GDM1 (cell line): Measurements from ENCODE around the gene CST9.
"Not testable (repeated sequence)": the region's sequence is repeated elsewhere in the genome, so short reads cannot be mapped to it uniquely, and the experiment has no call there.

Experiments
- DNase-seq: peaks from one replicate; lab custom pipeline; 2025; lab: John Stamatoyannopoulos, UW

CST9 gene

DNA sequence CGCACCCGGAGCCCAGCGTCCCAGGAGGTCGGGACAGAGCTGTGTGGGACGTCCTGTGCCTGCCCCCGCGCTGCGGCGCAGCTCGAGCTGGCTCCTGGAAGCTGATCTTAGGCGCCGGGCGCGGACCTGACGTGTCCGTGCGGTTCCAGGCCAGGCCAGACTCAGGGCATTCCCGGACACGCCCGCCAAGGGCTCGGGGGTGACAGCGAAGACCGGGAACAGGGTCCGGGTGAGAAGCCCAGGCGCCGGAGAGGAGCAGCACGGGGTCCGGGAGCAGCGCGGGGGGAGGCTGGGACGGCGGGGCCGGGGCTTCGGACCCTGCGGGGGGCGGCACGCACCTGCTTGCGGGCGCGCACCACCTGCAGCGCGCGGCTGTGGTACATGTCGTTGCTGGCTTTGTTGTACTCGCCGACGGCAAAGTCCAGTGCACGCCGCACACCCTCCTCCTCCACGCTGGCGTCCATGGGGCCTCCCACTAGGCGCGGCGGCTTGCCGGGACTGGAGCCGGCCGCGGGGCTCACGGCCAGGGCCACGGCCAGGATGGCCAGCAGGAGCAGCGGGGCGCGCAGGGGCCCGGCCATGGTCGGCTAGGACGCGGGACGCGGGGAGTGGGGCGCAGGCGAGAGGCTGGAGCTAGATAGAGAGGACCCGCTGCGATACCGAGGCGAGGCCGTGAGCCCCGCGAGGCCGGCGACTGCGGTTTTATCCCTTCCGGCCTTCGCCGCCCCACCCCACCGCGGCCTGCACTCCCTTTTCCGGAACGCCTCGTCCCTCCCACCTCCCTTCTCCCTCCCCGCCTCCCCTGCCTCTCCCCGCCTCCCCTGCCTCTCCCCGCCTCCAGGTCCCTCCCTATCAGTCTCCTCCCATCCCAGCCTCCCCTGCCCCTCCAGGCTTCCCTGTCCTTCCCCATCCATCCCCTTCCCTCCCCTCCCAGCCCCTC is 31.8 kb upstream of the CST9 start, which contains the start of gene CST3:
CST3 (minus strand) TSS at position 674 of the 940 bp plus-strand sequence; CDS start at position 581, 93 bp downstream.
- DNase-seq: peak; percentile 77

DNA sequence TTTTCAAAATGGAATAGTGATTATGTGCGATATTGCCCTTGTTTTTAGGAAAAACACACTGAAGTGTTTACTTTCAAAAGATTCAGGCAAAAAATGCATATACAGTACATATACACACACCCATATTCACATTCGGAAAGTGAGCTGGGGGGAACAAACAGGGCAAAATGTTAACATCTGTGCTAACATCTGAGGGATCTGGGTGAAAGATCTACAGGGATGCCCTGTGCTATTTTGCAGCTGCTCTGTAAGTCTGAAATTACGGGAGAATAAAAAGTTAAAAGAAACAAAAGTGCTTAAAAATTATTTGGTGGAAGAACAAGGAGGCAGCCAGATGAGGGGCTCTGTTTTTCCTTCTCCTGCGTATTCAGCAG is 31.2 kb upstream of the CST9 start:
- no peak for DNase-seq

GRCh38 chr20:23636182-23636907 is 30.6 kb upstream of the CST9 start:
- DNase-seq: no peak

GRCh38 chr20:23635768-23636090 is 30.0 kb upstream of the CST9 start:
- DNase-seq: not testable (repeated sequence)

DNA sequence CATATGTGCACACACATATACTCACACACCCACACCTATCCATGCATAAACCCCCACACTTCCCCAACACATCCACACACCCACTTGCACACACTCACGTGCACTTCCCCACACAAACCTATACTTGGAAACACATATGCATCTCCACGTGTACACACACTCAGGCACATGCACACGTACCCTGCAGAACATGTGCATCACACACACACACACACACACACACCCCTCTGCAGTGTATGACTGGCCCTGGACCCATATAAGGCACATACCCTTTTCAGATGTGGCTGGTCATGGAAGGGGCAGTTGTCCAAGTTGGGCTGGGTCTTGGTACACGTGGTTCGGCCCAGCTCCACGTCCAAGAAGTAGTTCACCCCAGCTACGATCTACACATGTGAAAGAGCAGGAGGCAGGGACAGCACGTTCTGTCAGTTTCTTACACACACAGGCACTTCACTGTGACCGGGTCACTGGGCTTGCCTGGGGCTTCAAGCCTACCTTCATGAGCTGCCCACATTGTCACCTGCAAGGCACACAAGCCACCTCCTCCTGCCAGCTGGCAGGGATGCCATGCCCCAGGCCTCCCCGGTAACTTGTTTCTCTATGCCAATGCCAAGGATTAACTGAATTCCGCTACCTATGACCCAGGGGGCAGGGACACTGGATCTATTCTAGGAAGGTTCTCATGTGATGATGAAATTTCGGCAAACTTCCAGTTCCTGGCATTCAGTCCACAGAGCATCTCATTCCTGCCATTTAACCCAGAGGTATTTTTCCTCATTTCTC is 29.5 kb upstream of the CST9 start:
- no peak for DNase-seq

DNA sequence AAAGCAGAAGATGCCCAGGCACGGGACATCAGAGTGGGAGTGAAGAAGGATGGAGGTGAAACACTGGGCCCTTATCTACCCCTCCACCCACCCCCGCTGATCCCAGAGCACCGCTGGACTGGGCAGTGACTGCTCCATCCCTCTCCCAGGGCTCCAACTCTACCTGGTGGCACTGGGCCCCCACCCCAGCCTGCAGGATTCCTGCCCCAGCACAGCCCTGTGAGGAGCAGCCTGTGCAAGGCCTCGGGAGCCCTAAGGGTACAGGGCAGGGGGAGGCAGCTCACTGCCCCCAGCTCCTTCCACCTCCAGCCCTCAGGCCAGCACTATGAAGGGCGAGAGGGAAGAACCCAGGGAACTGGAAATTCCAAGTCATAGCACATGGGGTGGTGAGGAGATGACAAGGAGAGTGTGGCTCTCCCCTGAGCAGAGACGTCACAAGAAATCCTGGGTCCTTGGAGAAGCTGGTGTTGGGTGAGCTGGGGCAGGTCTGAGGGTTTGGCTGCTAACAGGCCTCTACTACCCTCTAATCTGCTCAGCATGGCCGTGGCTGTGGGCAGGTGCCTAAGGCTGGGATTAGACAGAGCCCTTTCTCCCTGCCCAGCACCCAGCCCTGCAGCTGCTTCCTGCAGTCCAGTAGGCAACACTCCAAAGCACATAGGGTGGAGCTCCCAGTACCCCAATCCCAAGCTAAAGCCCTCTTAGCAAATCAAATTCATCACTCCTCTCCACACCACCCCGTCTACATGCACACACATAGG is 28.5 kb upstream of the CST9 start:
- DNase-seq: no peak

DNA sequence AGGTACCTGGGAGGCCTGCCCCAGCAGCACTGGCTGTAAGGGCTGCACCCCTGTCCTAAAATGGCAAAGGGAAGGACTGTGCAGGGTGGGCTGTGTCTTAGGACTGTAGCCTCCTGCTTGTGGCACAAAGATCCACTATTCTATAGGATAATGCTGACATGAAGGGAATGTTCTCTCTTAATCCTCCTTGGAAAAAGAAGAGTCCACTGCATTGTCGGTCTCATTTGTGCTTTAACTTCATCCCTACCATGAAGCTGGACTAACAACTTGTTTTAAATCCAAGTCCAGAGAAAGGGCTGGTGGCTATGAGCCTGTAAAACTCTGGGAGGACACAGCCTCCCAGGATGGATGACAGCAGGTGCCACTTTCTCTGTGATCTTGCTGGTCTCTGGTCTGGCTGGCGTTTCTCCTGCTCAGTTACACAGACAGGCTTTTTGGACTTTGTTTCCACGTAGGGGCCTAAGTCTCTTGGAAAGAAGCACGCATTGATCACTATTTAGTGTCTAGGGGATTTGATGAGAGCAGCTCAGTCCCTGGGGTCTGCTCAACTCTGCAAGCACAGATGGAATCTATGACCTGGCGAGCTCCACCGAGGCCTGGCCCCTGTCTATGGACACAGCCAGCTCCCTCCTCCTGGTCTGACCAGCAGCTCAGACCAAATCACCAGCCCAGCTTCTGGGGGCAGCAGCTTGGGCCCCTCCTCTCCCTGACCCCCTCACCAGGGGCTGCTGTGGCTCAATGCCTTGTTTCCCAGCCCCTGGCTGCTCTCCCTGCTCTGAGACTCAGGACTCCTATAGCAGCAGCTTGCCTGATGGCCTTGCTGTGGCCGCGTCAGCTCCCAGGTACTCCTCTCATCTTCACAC is 27.2 kb upstream of the CST9 start:
- no peak for DNase-seq

- peak; percentile 42 for DNase-seq
Observed at GRCh38 chr20:23631981-23632710, 26.4 kb upstream of the CST9 start.

DNA sequence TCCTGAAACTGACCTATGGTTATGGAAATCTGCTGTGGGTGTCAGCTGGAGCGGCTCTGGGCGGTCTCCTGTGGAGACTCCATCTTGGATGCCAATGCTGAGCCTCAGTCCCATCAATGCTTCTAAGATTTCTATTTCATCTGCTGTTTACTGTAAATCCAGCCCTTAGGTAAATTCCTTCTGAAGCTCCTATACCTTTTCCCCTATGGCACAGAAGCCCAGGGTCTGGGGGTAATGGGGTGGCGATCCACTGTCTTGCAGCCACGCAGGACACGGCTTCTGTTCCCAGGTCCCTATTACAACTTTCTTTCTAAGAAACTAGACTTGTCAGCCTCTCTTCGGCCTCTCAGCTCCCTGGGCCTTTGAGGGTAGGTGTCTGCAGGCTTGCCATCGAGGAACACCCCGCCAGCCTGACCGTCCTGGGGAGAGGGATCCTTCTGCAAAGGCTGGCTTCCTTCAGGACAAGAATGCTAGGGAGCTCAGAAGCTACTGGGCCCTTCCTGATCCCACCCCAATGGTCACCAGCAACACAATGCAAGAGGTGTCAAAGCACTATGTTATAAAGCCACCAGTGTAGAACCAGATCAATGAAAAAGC is 25.6 kb upstream of the CST9 start:
- no peak for DNase-seq

- DNase-seq: no peak
Observed at GRCh38 chr20:23630392-23630849, 24.7 kb upstream of the CST9 start.

DNA sequence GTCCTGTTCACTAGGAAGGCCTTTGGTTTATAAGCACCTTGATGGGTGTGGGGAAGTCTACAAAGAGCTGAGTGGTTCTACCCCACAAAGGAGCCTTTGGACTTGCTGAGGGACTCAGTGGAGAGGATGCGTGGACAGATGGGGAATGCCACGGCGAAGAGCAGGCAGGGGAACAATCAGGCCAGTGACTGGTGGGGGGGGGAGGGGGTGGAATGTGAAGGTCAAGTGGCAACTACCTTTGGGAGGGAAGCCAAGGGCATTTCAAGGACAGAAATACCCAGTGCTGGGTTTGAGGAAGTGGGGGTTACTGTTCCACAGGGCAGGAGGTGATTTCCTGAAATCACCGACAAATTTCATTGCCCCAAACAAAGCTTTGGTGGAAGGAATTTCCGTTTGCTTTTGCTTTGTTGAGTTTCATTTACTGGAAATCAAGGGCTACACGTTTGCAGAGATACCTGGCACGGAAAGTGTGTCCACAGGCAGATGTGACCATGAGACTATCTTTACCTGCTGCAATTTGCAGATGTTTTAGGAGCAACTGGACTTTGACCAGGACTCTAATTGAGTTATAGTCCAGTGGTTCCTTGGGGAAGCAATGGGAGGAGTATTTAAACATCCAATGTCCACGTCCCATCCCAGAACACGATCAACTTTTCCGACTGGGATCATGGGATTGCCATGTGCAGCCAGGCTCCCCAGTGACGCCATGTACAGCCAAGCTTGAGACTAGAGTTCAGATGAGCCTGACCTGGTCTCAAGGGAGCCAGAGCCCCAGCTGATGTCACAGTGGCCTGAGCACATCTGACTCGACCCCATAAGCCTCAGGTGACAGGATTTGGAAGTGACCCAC is 24.1 kb upstream of the CST9 start:
- no peak for DNase-seq

GRCh38 chr20:23629017-23629541 is 23.4 kb upstream of the CST9 start:
- no peak for DNase-seq

GRCh38 chr20:23628402-23629016 is 22.8 kb upstream of the CST9 start:
- DNase-seq: no peak

DNA sequence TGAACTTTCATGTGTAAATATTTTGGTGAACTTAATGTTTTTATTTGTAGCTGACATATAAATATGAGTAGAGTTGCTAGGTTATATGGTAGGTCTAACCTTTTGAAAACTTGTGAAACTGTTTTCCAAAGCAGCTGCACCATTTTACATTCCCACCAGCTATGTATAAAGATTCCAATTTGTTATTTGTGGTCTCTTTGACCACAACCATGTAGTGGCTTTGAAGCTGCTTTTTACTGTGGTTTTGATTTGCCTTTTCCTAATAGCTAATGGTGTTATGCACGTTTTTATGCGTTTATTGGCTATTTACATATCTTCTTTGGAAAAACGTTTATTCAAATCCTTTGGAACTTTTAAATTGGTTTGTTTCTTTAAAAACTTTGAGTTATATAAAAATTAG is 21.8 kb upstream of the CST9 start:
- DNase-seq: no peak

DNA sequence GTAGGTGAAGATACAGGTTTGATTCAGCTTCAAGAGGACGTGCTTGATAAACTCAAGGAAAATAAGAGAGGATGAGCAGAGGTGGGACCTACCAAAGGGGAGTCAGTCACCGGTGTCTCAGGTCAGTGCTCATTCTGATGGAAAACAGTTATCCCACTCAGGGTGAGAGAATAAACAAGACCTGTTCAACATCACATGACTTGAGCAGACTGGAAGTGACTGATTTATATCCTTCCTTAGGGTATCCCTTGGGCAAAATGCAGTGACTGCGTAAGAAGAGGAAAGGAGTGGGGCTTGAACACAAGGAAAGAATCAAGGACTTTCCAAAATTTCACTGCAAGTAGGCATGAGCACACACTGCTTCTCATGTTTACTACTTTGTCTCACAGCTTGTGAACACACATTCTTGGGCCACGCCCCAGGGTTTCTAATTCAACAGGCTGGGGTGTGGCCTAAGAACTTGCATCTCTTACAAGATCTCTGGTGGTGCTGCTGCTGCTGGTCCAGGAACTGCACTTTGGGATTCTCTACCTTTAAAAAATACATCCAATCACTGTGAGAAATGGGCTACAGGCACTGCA is 20.4 kb upstream of the CST9 start:
- DNase-seq: no peak

GRCh38 chr20:23625236-23625964 is 19.7 kb upstream of the CST9 start:
- DNase-seq: no peak

GRCh38 chr20:23624324-23624691 is 18.6 kb upstream of the CST9 start:
- no peak for DNase-seq
